Omental fat pad (tissue), 4 donors: ENCODE results near the gene EGLN2. TPM values are rescaled to one million over a fixed set of nuclear protein-coding genes. Genes with fewer than 3 reads are reported as not detected.
"Not testable (repeated sequence)": the region's sequence is repeated elsewhere in the genome, so short reads cannot be mapped to it uniquely, and the experiment has no call there.

ENCODE experiments used
- ATAC-seq: fragments of 150-250 bp; one replicate; pipeline ENCODE4 v1.9.1; 2016; ENCODE audit warnings: mild to moderate bottlenecking, moderate library complexity; ENCODE audit not compliant: low FRiP score
- DNase-seq: peaks from one replicate; pipeline ENCODE4 v3.0.0-alpha.2; 2019; ENCODE audit warnings: low spot score
- CTCF ChIP-seq, 3 donors: fragments of 450-650 bp; IDR thresholded peaks; one replicate each; pipeline ENCODE4 v1.5.1; 2016 to 2017; ENCODE audit warnings: antibody characterized with exemption in 3 of 3, mild to moderate bottlenecking in 3 of 3, moderate library complexity in 2 of 3
- total RNA-seq, 4 donors: library from RNA; depleted of rRNA; stranded (reverse); fragments of >200 nt; gene quantifications; one replicate each; pipeline ENCODE4 v1.1.0, GENCODE V29; 2016

EGLN2 gene
- total RNA-seq, 4 donors from 2014 or later: 91.6 to 107 (median 101) TPM

DNA sequence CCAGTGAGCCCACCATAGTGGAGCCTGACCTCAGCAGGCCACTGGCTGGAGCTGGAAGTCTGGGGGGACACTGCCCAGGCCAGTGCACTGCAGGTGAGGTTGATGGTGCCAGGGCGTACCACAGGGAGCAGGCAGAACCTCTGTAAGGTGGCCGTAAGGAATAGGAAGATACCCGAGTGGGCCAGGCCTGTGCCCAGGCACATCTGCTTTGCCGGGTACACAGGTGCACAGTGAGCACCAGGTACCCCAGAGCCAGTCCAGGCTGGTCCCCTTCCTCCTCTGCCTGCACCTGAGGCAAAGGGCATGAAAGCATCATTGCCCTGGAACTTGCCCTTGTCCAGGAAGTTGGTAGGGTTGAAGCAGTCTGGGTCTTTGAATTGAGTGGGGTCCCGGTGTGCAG is 9.5 kb downstream of the EGLN2 start:
- TF ChIP-seq CTCF (IDR thresholded peaks at IDR 0.05): no peak
- DNase-seq: no peak
- no peak for ATAC-seq

- TF ChIP-seq CTCF (IDR thresholded peaks at IDR 0.05): no peak
- no peak for DNase-seq
- ATAC-seq: no peak
Observed at GRCh38 chr19:40809358-40810086, 10.5 kb downstream of the EGLN2 start.

- ATAC-seq (no peak), DNase-seq (no peak)
- no peak for TF ChIP-seq CTCF (IDR thresholded peaks at IDR 0.05)
Observed at GRCh38 chr19:40810160-40810559, 11.2 kb downstream of the EGLN2 start.

DNA sequence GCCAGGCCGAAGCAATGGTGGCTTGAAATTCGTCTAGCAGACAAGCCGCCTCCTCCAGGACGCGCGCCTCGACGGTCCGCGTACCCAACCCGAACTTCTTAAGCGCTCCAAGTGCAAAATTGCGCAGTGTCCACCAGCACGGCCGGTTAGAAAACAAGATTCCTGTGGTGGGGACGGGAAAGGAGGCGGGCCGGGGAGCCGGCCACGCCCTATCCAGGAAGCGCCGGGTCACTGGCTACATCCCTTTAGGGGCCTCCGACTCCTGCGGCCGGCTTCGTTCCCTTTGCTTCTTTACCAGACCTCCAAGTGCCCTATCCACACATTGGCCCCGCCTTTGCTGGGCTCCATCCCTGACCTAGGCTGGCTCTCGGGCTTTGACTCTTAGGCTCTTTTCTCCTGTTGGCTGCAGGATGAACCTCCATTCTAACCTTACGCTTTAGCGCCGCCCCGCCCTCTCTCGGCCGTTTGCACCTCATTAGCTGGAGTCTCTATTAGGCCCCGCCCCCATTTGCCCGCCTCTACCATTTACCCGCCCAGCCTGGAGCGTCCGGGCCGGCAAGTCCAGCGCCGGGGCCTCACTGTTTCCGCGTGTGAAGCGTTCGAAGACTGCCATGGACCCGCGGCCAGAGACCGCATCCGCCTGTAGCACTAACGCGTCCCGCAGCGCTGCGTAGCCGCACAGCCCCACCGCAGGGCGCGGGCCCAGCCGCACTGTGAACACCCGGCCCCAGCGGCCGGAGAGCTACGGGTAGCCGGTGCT is 11.8 kb downstream of the EGLN2 start:
- ATAC-seq: peak; percentile 81
- DNase-seq: not testable (repeated sequence)

- no peak for ATAC-seq
- no peak for TF ChIP-seq CTCF (IDR thresholded peaks at IDR 0.05)
- no peak for DNase-seq
Observed at GRCh38 chr19:40811478-40812341, 12.7 kb downstream of the EGLN2 start.

DNA sequence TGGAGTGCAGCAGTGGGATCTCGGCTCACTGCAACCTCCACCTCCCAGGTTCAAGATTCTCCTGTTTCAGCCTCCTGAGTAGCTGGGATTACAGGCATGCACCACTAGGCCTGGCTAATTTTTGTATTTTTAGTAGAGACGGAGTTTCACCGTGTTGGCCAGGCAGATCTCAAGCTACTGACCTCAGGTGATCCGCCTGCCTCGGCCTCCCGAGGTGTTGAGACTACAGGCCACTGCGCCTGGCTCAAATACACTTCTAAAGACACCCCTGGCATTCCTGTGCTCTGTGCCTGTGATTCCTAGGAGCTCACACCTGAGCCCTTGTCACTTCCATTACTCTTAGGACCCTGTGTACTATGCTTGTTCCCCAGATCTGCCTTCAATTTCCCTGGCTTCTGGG is 13.6 kb downstream of the EGLN2 start:
- not testable (repeated sequence) for ATAC-seq, DNase-seq

DNA sequence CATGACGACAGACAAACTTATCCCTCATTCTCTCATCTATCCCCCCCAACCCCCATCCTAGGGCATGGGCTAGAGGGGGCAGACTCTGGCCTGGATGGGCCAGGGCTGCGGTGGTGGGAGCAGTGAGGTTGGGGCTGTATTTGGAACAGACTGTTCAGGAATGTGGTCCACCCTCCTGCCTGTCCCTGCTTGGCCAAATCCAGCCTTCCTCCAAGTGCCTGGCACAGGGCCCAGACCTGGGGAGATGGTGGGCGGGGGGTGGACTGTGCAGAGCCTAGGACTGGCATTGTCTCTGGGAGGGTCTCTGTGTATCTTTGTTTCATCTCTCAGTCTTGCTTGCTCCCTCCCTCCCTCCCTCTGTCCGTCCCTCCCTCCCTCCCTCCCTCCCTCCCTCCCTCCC is 14.2 kb downstream of the EGLN2 start:
- ATAC-seq (no peak), DNase-seq (no peak)
- no peak for TF ChIP-seq CTCF (IDR thresholded peaks at IDR 0.05)
